Dendritic cell treated with granulocyte-macrophage colony-stimulating factor and Interleukin-4, amounts not matched to agents 40 ng/mL and 50 ng/mL, for 4 days (primary cell): ENCODE data around the gene PPP1R14B.

ENCODE experiments used
- H3K27ac Mint-ChIP-seq: one replicate; pipeline ENCODE4 v1.8.0; 2022; ENCODE audit warnings: mild to moderate bottlenecking, mixed read lengths
- H3K27me3 Mint-ChIP-seq: one replicate; pipeline ENCODE4 v1.8.0; 2022; ENCODE audit warnings: mild to moderate bottlenecking, mixed read lengths
- H3K36me3 Mint-ChIP-seq: one replicate; pipeline ENCODE4 v1.8.0; 2022; ENCODE audit warnings: low read depth, mixed read lengths
- H3K4me1 Mint-ChIP-seq: one replicate; pipeline ENCODE4 v1.8.0; 2022; ENCODE audit warnings: low read depth, mixed read lengths
- H3K4me3 Mint-ChIP-seq: one replicate; pipeline ENCODE4 v1.8.0; 2022; ENCODE audit warnings: mild to moderate bottlenecking, moderate library complexity, mixed read lengths
- H3K9me3 Mint-ChIP-seq: one replicate; pipeline ENCODE4 v1.8.0; 2022; ENCODE audit warnings: mixed read lengths
- intact Hi-C: fragments of 100-400 bp; cut with micrococcal nuclease; formaldehyde crosslinking; loops from one replicate; pipeline ENCODE4 v1.15.0; 2022

Gene PPP1R14B

DNA sequence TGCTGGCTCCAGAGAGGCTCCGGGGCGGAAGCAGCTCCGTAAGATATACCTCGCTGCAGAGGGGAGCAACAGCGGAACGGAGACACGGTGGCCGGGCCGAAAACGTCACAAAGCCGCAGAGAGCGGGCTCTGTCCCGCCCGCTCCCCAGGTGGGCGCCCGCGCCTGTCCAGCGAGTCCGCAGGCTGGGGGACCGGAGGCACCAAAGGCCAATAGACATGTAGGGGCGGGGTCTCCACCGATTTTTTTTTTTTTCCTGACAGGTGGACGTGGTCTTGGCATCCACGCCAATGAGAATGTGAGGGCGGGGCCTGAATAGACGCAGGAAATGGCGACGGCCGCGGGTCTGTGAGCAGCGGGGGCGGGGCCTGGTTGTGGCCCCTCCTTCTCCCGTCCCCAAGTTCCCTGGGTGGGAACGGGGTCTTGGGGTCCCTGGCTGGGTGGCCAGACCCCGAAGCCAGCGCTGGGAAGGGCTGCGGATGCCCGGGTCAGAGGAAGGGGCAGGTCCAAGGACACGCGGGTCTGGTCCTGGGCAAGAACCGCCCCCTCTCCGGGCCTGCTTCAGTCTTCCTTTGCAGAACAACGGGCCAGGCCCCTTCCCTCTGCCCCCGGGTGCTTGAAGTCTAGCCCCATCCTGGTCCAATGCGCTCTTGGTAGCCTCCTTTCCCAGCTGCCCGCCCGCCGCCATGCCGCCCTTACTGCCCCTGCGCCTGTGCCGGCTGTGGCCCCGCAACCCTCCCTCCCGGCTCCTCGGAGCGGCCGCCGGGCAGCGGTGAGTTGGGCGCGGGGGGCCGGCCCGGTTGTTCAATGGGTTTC lies 16.4 kb downstream of the PPP1R14B start, which contains the start of gene DNAJC4:
Gene DNAJC4, plus strand, starts transcription at position 378 of the 814 bp plus-strand sequence. Its CDS starts 307 bp downstream, at position 685.
- H3K27ac Mint-ChIP-seq, result peak within 1 kb of the TSS; percentile 92
- peaks cover 39% of the 10 kb centered on the region for H3K36me3 Mint-ChIP-seq
- H3K9me3 Mint-ChIP-seq, result no peaks in the 10 kb centered on the region
- peaks cover 76% of the 10 kb centered on the region for H3K4me1 Mint-ChIP-seq
- no peaks in the 10 kb centered on the region for H3K27me3 Mint-ChIP-seq
- intact Hi-C loops, result loop anchor here (2.0 kb wide), 1 partner anchor 16 kb away; the partner anchor contains the start of gene PPP1R14B
- peak within 1 kb of the TSS; percentile 93 for H3K4me3 Mint-ChIP-seq

GRCh38 chr11:64229744-64230170 lies 17.0 kb downstream of the PPP1R14B start:
- intact Hi-C loops, result loop anchor here (2.0 kb wide), 1 partner anchor 17 kb away; the partner anchor contains the start of gene PPP1R14B
- Mint-ChIP-seq H3K27me3 (no peaks in the 10 kb centered on the region), H3K36me3 (peaks cover 36% of the 10 kb centered on the region), H3K27ac (peak overlapping the region; percentile 92), H3K4me3 (peak overlapping the region; percentile 93), H3K4me1 (peaks cover 76% of the 10 kb centered on the region), H3K9me3 (no peaks in the 10 kb centered on the region)

DNA sequence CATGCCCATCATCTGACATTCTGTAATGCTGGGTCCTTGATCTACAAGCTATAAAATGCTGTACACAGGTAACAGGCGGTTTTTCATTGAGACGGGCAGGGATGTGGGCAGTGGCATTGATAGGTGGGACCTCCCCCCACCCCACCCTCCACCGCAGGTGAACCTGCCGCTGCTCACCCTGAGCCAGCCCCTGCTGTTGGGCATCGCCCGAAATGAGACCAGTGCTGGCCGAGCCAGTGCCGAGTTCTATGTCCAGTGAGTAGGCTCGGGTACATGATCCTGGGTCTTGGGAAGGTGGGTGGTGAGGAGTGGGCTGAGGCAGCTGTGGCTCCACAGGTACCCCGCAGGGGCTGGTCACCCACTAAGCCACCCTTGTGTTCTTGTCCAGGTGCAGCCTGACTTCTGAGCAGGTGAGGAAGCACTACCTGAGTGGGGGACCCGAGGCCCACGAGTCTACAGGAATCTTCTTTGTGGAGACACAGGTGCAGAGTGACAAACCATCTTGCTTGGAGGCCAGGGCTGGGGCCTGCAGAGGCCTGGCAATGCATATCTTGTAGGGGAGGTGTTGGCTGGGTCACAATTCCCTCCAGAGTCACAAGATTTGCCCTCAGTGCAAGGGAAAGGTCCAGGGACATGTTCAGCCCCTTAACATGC lies 17.5 kb downstream of the PPP1R14B start:
- H3K9me3 Mint-ChIP-seq, result no peaks in the 10 kb centered on the region
- peak overlapping the region; percentile 93 for H3K4me3 Mint-ChIP-seq
- peaks cover 82% of the 10 kb centered on the region for H3K4me1 Mint-ChIP-seq
- peaks cover 41% of the 10 kb centered on the region for H3K36me3 Mint-ChIP-seq
- peak overlapping the region; percentile 92 for H3K27ac Mint-ChIP-seq
- intact Hi-C loops, result no loop called here
- no peaks in the 10 kb centered on the region for H3K27me3 Mint-ChIP-seq

- peaks cover 77% of the 10 kb centered on the region for H3K4me1 Mint-ChIP-seq
Measured at GRCh38 chr11:64227405-64227956, 19.3 kb downstream of the PPP1R14B start.

GRCh38 chr11:64226507-64227051 lies 20.2 kb downstream of the PPP1R14B start:
- Mint-ChIP-seq H3K27ac (peak overlapping the region; percentile 92), H3K4me1 (peaks cover 68% of the 10 kb centered on the region), H3K36me3 (peaks cover 55% of the 10 kb centered on the region), H3K9me3 (no peaks in the 10 kb centered on the region), H3K27me3 (no peaks in the 10 kb centered on the region), H3K4me3 (peak overlapping the region; percentile 85)
- intact Hi-C loops, result loop anchor here (1.0 kb wide), 1 partner anchor 14 kb away; no protein-coding TSS in a partner anchor

More at GRCh38 chr11:64227405-64227956, 19.3 kb downstream of the PPP1R14B start:
- Mint-ChIP-seq H3K36me3 (peaks cover 55% of the 10 kb centered on the region), H3K27ac (peak overlapping the region; percentile 92), H3K27me3 (no peaks in the 10 kb centered on the region), H3K4me3 (peak overlapping the region; percentile 85), H3K9me3 (no peaks in the 10 kb centered on the region)
- intact Hi-C loops, result no loop called here

DNA sequence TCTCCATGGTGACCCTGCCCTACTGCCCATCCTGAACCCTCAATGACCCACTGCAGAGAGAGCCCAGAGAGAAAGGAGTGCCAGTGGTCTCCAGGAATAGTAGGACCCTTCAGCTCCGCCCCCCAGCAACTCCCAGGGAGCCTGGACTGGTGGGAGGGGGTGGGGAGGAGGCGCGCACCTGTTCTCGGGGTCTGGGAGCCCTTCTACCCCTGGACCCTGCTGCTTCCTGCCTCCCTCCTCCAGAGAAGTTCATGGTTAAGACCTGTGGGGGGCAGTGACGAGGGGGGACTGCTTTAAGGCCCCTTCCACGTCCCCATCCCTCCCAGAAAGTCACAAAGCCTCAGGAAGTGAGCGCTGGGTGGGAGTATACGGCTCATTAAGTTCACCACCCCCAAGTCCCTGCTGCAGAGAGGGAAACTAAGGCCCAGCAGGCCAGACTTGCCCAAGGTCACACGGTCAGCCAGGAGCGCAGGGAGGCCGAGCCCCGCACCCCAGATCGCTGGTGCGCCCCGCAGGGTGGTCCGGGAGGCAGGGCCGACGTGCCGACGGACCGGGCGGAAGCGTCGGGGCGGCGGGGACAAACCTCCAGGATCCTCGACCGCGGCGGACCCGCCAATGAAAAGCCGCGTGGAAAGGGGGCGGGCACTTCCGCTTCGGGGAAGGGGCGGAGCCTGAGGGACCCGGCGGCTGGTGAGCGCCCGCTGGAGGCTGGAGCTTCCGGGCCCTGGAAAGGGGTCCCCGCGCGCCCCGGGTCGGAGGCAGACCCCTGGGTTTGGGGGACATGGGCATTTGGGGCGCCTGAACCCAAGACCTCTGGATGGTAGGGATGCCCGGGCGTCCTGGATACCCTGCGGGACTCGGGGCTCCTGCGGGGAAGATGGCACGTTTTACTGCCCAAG lies 20.9 kb downstream of the PPP1R14B start, which contains the start of the genes NUDT22 and TRPT1:
Gene NUDT22, plus strand, starts transcription at position 667 of the 899 bp plus-strand sequence. CDS start 379 bp downstream, outside the sequence.
Gene TRPT1, minus strand, starts transcription at position 579 of the 899 bp plus-strand sequence. Its CDS starts 326 bp downstream, at position 253.
- no peaks in the 10 kb centered on the region for H3K27me3 Mint-ChIP-seq
- H3K4me1 Mint-ChIP-seq, result peaks cover 61% of the 10 kb centered on the region
- peaks cover 62% of the 10 kb centered on the region for H3K36me3 Mint-ChIP-seq
- intact Hi-C loops, result loop anchor here (1.0 kb wide), 1 partner anchor 14 kb away; no protein-coding TSS in a partner anchor
- peak within 1 kb of the TSS; percentile 92 for H3K27ac Mint-ChIP-seq
- H3K4me3 Mint-ChIP-seq, result peak within 1 kb of the TSS; percentile 85
- H3K9me3 Mint-ChIP-seq, result no peaks in the 10 kb centered on the region

DNA sequence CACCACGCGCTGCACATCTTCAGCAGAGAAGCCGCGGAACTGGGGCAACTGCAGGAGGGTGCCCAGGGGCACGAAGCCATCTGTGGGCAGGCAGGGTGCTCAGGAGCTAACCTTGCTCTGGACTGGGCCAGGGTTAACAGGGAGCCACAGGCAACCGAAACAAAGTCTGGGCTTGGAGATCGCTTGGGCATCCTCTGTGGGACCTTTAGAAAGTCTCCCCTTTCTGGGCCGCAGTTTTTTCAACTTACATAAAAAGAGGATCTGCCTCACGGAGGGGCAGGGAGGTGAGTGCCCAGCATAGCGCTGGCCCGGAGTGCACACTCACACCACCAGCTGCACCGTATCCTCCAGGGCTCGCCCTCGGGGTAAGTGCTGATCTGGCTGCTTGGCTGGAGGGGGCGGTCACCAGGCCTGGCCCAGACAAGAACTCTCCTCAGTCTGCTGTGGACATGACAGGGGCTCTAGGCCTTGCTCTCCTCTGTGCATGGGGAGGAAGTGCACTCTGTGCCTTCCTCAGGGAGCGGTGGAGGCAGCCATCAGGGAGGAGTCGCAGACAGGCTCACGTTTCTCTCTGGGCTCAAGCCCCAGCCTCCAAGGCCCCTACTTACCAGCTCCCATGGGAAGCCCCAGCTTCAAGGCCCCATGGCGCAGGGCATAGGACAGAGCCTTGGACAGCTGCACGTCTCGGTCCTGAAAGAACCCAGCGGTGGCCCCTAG lies 21.7 kb downstream of the PPP1R14B start:
- Mint-ChIP-seq H3K36me3 (peaks cover 63% of the 10 kb centered on the region), H3K9me3 (no peaks in the 10 kb centered on the region), H3K4me1 (peaks cover 63% of the 10 kb centered on the region), H3K27ac (peak overlapping the region; percentile 92), H3K4me3 (peak overlapping the region; percentile 85), H3K27me3 (no peaks in the 10 kb centered on the region)
- intact Hi-C loops, result no loop called here

DNA sequence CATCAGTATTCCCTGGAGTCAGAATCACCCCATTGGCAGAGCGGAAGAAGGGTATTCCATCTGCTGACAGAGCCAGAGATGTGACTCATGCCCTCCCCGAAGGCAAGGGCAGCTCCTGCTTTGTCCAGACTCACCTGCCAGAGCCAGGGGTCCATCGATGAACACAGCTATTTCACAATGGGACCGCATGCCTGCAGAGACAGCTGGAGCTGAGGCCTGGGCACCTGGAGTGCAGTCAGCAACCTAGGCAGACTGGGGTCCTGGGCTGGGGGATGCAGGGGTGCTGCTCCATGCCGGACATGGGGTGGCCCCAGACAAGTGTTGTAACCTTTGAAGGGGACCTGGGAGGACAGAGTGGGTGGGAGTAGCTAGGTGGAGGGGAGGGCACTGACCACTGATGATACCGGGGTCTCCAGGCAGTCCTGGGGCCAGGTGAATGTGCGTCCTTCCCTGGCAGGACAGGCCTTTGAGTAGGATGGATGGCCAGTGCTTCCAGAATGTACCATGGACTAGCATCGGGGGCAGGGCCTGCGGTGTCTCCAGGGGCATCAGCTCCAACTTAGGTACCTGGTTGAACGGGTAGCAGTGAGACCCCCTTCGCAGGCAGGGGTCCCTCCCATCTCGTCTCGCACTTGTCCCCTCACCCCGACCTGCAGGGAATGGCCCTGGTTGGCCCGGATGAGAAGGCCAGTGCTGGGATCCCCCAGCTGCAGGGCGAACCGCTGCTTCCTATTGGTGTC lies 22.4 kb downstream of the PPP1R14B start:
- Mint-ChIP-seq H3K27ac (peak overlapping the region; percentile 92), H3K9me3 (no peaks in the 10 kb centered on the region), H3K4me1 (peaks cover 56% of the 10 kb centered on the region), H3K27me3 (no peaks in the 10 kb centered on the region), H3K36me3 (peaks cover 63% of the 10 kb centered on the region), H3K4me3 (no peak overlapping the region)
- intact Hi-C loops, result no loop called here

DNA sequence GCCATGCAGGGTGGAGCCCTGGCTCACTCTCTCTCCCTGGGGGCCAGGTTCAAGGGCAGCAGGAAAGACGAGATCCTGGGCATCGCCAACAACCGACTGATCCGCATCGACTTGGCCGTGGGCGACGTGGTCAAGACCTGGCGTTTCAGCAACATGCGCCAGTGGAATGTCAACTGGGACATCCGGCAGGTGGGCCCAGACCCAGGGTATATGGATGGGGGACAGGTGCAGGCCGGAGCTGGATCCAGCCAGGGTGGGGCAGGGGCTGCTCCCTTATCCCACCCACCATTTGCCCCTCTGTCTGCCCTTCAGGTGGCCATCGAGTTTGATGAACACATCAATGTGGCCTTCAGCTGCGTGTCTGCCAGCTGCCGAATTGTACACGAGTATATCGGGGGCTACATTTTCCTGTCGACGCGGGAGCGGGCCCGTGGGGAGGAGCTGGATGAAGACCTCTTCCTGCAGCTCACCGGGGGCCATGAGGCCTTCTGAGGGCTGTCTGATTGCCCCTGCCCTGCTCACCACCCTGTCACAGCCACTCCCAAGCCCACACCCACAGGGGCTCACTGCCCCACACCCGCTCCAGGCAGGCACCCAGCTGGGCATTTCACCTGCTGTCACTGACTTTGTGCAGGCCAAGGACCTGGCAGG lies 23.6 kb downstream of the PPP1R14B start:
- Mint-ChIP-seq H3K4me1 (peaks cover 53% of the 10 kb centered on the region), H3K9me3 (no peaks in the 10 kb centered on the region), H3K27me3 (no peaks in the 10 kb centered on the region), H3K36me3 (peaks cover 69% of the 10 kb centered on the region), H3K27ac (no peak overlapping the region), H3K4me3 (no peak overlapping the region)
- intact Hi-C loops, result no loop called here

DNA sequence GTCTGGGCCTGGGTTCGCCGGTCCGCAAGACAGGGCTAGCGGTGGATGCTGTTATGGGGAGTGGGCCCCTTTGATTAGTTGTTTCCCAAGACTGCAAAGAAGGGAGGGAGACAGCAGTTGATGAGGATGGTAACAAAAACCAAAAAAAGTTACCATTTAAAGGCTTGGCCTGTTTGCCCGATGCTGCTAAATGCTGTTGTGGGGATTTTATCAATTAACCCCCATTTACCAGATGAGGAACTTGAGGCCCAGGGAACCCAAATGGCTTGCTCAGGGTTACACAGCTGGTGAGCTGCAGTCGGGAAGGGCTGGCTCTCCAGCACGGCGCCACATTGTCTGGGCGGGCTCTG lies 24.1 kb downstream of the PPP1R14B start:
- Mint-ChIP-seq H3K36me3 (peaks cover 74% of the 10 kb centered on the region), H3K9me3 (no peaks in the 10 kb centered on the region), H3K27ac (no peak overlapping the region), H3K4me3 (no peak overlapping the region), H3K27me3 (no peaks in the 10 kb centered on the region), H3K4me1 (peaks cover 48% of the 10 kb centered on the region)
- intact Hi-C loops, result no loop called here

- Mint-ChIP-seq H3K36me3 (peaks cover 93% of the 10 kb centered on the region), H3K9me3 (no peaks in the 10 kb centered on the region), H3K27ac (no peak overlapping the region), H3K4me3 (no peak overlapping the region), H3K4me1 (peaks cover 37% of the 10 kb centered on the region), H3K27me3 (no peaks in the 10 kb centered on the region)
- intact Hi-C loops, result no loop called here
Measured at GRCh38 chr11:64220798-64221197, 25.9 kb downstream of the PPP1R14B start.
